Prostate gland (tissue), 2 donors: ENCODE data around the gene PON2. TPM values are rescaled to one million over a fixed set of nuclear protein-coding genes. Genes with fewer than 3 reads are reported as not detected.

ENCODE experiments used
- DNase-seq: peaks from one replicate; pipeline ENCODE4 v3.0.0-alpha.2; 2019; ENCODE audit warnings: low spot score
- H3K27ac ChIP-seq, 2 donors: fragments of 200-600 bp; sonication (generic); 2 replicates each; pipeline ENCODE4 v1.5.1; 2017 to 2019
- H3K27me3 ChIP-seq: fragments of 200-600 bp; sonication (generic); replicated peaks from 2 replicates; pipeline ENCODE4 v1.5.1; 2019; ENCODE audit not compliant: insufficient read depth
- H3K36me3 ChIP-seq, 2 donors: fragments of 200-600 bp; sonication (generic); 1 replicate in 1 of 2; 2 replicates in 1 of 2; pipeline versions ENCODE4 v1.5.1 to v1.8.1; 2017 to 2019
- H3K4me1 ChIP-seq: fragments of 200-600 bp; sonication (generic); replicated peaks from 2 replicates; pipeline ENCODE4 v1.5.1; 2019
- H3K4me3 ChIP-seq, 2 donors: fragments of 200-600 bp; sonication (generic); 2 replicates each; pipeline ENCODE4 v1.5.1; 2017 to 2019
- H3K9me3 ChIP-seq: fragments of 200-600 bp; sonication (generic); 2 replicates; pipeline ENCODE4 v1.5.1; 2017
- POLR2A ChIP-seq: fragments of 450-650 bp; IDR thresholded peaks from one replicate; pipeline ENCODE4 v1.6.1; 2016; ENCODE audit warnings: antibody characterized with exemption, mild to moderate bottlenecking
- POLR2AphosphoS5 ChIP-seq: sonication (generic); formaldehyde crosslinking; IDR thresholded peaks from one replicate; pipeline ENCODE4 v1.6.1; 2017; ENCODE audit warnings: antibody characterized with exemption
- WGBS: methylation state at CpG from one replicate; pipeline ENCODE4 v1.1.5; 2018; 5-methylcytosine and 5-hydroxymethylcytosine counted together
- intact Hi-C: fragments of 100-400 bp; cut with DNase I; formaldehyde crosslinking; loops from one replicate; pipeline ENCODE4 v1.14.2; 2022
- total RNA-seq, 2 donors: library from RNA; depleted of rRNA; stranded (reverse); fragments of >200 nt; gene quantifications; one replicate each; pipeline ENCODE4 v1.1.0, GENCODE V29; 2016
- TF ChIP-seq, protein P1 (sequence below), 4 experiments: fragments of 200-600 bp in 2 of 4; fragments of 450-650 bp in 2 of 4; sonication (generic) in 2 of 4; IDR thresholded peaks; 1 replicate in 3 of 4; 2 replicates in 1 of 4; pipeline ENCODE4 v1.5.1; 2016 to 2019; ENCODE audit warnings: antibody characterized with exemption in 4 of 4, mild to moderate bottlenecking in 2 of 4, moderate library complexity in 2 of 4

PON2 gene
- total RNA-seq, 2 donors from 2014 or later = 65.5 to 65.6 TPM

DNA sequence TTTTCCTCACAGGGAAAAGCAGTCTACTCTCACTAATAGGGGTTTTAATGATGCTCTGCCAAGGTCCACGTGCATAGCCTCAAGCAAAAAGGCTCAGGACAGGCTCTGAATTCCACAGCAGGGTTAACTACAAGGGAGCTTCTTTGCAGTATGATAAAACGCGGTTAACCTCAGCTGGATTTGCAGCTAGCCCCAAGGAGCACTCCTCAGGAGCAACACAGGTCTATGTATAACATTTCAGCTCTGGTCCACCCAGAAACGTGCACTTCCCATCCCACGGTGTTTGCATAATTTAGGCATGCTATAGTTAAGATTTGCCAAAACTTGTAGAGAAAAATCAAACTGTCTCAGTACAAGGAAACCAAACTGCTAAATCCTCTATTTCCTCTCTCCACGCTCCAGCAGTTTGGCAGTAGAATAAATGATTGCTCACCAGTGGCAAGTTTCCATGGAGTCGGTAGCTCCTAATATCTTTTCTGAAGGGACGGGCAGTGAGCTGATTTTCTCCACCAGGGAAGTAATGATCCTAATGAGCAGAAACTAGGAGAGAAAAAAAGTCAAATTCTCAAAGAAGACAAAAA, 37.8 kb upstream of the PON2 start:
- no peak overlapping the region for H3K4me3 ChIP-seq
- no peak for DNase-seq
- H3K27me3 ChIP-seq = no peaks in the 10 kb centered on the region
- H3K36me3 ChIP-seq = no peaks in the 10 kb centered on the region
- TF ChIP-seq, protein P1, sequence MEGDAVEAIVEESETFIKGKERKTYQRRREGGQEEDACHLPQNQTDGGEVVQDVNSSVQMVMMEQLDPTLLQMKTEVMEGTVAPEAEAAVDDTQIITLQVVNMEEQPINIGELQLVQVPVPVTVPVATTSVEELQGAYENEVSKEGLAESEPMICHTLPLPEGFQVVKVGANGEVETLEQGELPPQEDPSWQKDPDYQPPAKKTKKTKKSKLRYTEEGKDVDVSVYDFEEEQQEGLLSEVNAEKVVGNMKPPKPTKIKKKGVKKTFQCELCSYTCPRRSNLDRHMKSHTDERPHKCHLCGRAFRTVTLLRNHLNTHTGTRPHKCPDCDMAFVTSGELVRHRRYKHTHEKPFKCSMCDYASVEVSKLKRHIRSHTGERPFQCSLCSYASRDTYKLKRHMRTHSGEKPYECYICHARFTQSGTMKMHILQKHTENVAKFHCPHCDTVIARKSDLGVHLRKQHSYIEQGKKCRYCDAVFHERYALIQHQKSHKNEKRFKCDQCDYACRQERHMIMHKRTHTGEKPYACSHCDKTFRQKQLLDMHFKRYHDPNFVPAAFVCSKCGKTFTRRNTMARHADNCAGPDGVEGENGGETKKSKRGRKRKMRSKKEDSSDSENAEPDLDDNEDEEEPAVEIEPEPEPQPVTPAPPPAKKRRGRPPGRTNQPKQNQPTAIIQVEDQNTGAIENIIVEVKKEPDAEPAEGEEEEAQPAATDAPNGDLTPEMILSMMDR (IDR thresholded peaks at IDR 0.05) = no peak
- TF ChIP-seq POLR2A (no peak), POLR2AphosphoS5 (no peak)
- 18% methylated on average over 8 of the region's 8 CpGs for WGBS
- H3K9me3 ChIP-seq = no peaks in the 10 kb centered on the region
- intact Hi-C loops = loop anchor here (10.0 kb wide), 2 partner anchors 268 to 1028 kb away; no protein-coding TSS in a partner anchor
- no peak overlapping the region for H3K27ac ChIP-seq
- H3K4me1 ChIP-seq = no peaks in the 10 kb centered on the region

DNA sequence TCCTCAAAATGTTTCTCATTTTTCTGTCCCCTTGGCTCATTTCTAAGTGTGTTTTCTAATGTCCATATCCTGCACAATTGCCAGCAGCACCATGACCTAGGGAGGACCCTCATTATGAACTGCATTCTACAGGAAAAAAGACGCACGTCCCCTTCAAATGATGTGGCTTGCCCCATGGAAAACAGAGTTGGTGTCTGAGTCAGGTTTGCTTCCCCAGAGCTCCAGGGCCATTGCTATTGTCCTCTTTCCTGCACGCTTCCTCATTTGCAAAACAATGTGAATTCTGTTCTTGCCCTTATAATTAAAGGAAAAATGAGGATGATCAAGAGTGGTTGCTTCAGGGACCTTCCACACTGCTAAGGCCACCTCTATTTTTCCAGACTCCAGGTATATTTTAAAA, 36.2 kb upstream of the PON2 start:
- Histone ChIP-seq H3K9me3 (no peaks in the 10 kb centered on the region), H3K36me3 (no peaks in the 10 kb centered on the region), H3K27me3 (no peaks in the 10 kb centered on the region), H3K4me1 (no peaks in the 10 kb centered on the region), H3K27ac (no peak overlapping the region), H3K4me3 (no peak overlapping the region)
- no peak for DNase-seq
- intact Hi-C loops = loop anchor here (10.0 kb wide), 2 partner anchors 266 to 1026 kb away; no protein-coding TSS in a partner anchor
- 100% methylated on average over 3 of the region's 3 CpGs for WGBS
- TF ChIP-seq POLR2A = no peak
- TF ChIP-seq POLR2AphosphoS5 = no peak
- TF ChIP-seq, protein P1 (IDR thresholded peaks at IDR 0.05) = no peak

DNA sequence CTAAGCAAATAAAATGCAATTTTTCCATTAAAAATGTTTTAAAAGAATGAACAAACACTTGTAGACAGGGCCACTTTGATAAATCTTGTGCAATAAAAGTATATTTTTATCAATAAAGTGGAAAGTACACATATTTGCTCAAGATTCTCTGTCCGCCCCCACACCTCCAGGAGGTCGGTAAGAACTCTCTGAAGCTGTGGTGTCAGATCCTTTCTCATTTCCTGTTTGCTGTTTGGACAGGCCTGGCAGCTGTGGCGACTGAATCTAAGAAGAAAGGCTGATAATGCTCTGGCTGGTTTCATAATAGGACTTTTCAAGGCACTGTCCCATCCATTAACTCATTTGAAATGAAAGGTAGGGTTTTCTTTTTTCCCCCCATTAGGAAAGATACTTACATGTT, 35.6 kb upstream of the PON2 start:
- Histone ChIP-seq H3K36me3 (no peaks in the 10 kb centered on the region), H3K27me3 (no peaks in the 10 kb centered on the region), H3K27ac (no peak overlapping the region), H3K9me3 (no peaks in the 10 kb centered on the region), H3K4me3 (no peak overlapping the region), H3K4me1 (no peaks in the 10 kb centered on the region)
- WGBS = 16% methylated on average over 3 of the region's 3 CpGs
- TF ChIP-seq POLR2AphosphoS5 = no peak
- no peak for TF ChIP-seq POLR2A
- TF ChIP-seq, protein P1 (IDR thresholded peaks at IDR 0.05) = no peak
- no peak for DNase-seq
- intact Hi-C loops = loop anchor here (10.0 kb wide), 2 partner anchors 266 to 1026 kb away; no protein-coding TSS in a partner anchor

- no peak for DNase-seq
- no peak for TF ChIP-seq POLR2A
- TF ChIP-seq, protein P1 (IDR thresholded peaks at IDR 0.05) = no peak
- TF ChIP-seq POLR2AphosphoS5 = no peak
- 67% methylated on average over 4 of the region's 4 CpGs for WGBS
- Histone ChIP-seq H3K27me3 (no peaks in the 10 kb centered on the region), H3K9me3 (no peaks in the 10 kb centered on the region), H3K4me3 (no peak overlapping the region), H3K27ac (no peak overlapping the region), H3K36me3 (no peaks in the 10 kb centered on the region), H3K4me1 (no peaks in the 10 kb centered on the region)
- intact Hi-C loops = loop anchor here (10.0 kb wide), 2 partner anchors 265 to 1025 kb away; no protein-coding TSS in a partner anchor
Observed at GRCh38 chr7:95469848-95470247, 35.0 kb upstream of the PON2 start.

GRCh38 chr7:95469187-95469586, 34.4 kb upstream of the PON2 start:
- Histone ChIP-seq H3K27me3 (no peaks in the 10 kb centered on the region), H3K4me1 (no peaks in the 10 kb centered on the region), H3K9me3 (no peaks in the 10 kb centered on the region), H3K27ac (no peak overlapping the region), H3K4me3 (no peak overlapping the region), H3K36me3 (no peaks in the 10 kb centered on the region)
- no peak for DNase-seq
- intact Hi-C loops = no loop called here
- WGBS = 96% methylated on average over 1 of the region's 1 CpG
- TF ChIP-seq, protein P1 (IDR thresholded peaks at IDR 0.05) = no peak
- TF ChIP-seq POLR2AphosphoS5 = no peak
- TF ChIP-seq POLR2A = no peak
